GM12801 (cell line): Measurements from ENCODE around the gene TNIK.

Experiments used
- TF ChIP-seq, protein P1 (sequence below): IDR thresholded peaks from one replicate; pipeline ENCODE4 v1.5.1; 2011; ENCODE audit warnings: control low read depth; ENCODE audit not compliant: insufficient read length; ENCODE audit errors: extremely low read depth

The TNIK gene

DNA sequence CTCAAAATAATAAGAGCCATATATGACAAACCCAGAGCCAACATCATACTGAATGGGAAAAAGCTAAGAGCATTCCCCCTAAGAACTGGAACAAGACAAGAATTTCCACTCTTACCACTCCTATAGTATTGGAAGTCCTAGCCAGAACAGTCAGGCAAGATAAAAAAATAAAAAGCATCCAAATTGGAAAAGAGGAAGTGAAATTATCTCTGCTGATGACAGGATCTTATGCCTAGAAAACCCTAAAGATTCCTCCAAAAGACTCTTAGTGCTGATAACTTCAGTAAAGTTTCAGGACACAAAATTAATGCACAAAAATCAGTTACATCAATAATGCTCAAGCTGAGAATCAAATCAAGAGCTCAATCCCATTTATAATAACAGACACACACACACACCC is 387.8 kb downstream of the TNIK start:
- TF ChIP-seq, protein P1, sequence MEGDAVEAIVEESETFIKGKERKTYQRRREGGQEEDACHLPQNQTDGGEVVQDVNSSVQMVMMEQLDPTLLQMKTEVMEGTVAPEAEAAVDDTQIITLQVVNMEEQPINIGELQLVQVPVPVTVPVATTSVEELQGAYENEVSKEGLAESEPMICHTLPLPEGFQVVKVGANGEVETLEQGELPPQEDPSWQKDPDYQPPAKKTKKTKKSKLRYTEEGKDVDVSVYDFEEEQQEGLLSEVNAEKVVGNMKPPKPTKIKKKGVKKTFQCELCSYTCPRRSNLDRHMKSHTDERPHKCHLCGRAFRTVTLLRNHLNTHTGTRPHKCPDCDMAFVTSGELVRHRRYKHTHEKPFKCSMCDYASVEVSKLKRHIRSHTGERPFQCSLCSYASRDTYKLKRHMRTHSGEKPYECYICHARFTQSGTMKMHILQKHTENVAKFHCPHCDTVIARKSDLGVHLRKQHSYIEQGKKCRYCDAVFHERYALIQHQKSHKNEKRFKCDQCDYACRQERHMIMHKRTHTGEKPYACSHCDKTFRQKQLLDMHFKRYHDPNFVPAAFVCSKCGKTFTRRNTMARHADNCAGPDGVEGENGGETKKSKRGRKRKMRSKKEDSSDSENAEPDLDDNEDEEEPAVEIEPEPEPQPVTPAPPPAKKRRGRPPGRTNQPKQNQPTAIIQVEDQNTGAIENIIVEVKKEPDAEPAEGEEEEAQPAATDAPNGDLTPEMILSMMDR, result no peak

DNA sequence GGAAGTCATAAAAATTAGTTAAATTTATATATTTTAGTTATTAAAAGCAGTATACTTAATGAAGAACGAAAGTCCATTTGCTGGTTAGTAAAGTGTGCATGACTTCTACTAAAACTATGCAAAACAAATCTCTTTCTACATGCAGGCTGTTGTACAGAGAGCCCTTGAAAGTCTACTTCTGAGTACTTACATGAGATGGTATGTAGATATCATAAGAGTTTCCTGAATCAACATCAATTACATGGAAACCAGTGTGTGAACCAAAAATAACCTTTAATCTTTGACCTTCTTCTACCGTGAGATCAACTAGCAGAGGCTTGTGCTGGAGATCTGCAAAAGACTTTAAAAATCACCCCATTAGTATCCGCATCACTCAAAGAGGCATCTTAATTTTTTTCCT is 391.5 kb downstream of the TNIK start:
- TF ChIP-seq, protein P1, result no peak

DNA sequence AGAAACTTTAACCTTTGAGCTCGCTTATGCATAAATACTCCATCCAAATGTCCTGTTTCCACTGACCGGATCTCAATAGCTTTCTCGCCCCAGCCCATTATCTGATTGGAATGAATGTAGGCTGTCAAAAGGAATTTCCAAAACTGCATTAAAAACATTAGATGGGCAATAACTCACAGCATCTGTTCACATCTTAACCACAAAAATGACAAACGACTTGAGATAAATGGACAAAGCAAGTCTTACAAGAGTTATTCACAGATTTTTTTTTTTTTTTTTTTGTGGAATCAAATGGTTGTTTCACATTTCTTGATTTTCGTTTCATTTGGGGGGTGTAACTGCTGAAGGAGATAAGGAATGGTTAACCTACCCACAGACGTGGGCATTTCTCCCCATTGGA is 394.0 kb downstream of the TNIK start:
- TF ChIP-seq, protein P1, result no peak

DNA sequence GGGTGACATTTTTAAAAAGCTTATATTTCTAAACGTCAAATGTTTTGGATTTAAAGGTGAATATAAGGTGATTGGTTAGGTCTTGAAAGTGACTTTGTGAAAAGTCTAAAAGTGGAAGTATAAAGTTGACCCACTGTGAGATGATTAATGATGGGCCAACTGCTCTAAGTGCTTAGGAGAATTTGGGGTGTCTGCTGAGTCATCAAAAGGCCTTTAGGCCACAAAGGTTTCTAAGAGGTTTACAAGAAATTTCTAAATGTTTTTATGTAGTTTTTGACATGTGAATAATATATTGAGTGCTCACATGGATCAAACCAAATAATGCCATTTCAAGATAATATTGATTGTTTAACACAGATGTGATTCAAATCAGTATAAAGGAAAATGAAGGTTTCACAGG is 394.5 kb downstream of the TNIK start:
- TF ChIP-seq, protein P1, result no peak

DNA sequence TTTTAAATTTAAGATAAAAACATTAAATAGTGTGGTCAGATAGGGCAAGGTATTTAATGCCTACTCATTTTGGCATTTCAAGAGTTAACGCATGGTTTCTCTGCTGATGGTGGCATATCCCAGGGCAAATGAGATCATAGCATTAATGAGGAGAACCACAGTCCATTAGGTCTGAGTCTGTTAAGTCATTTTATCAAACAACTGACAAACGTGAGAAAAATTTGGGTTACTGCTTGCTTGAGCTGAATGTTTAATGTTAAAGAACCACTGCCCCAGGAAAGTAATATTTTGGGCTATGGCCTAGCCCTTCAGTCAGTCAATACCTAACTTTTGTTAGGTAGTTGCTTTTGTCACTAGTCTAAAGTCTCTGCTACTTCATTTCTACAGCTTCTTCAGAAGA is 395.7 kb downstream of the TNIK start:
- TF ChIP-seq, protein P1, result no peak

DNA sequence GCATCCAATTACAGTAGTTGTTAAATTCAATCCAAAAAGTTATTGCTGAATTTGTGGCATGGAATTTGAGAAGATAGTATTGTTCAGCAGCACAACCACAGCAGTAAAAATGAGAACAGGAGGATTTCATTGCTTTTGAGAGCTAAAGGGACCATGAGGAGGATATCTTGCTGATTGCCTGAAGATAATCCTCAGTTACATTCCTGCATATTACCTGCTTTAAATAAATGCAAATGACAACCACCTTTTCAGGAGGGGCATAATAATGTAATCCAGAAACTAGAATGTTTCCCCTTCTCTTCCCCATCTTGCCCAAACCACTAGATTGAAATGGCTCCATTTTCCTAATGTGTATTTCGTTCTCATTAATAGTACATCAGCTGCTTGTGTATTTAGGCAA is 398.5 kb downstream of the TNIK start:
- TF ChIP-seq, protein P1, result no peak

DNA sequence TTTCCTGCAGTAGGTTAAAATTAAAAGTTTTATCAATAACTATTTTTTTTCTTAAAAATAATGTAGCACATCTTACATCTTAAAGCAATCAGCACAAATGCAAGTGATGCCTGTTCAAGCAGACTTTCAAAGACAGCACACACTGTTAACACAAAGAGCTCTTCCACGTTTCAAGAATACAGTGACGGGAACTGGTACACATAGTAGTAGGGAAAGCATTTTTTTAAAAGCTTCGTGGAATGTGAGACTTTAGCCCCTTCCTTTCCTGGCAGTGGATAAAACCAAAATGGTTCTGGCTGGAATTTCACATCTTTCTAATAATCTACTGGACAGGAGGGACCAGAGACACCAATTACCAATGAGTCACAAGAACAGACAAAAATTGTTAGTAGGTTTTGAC is 400.2 kb downstream of the TNIK start:
- TF ChIP-seq, protein P1, result no peak
